ENCODE measurements around the gene TGFBI. TPM values are rescaled to one million over a fixed set of nuclear protein-coding genes. Genes with fewer than 3 reads are reported as not detected.

TGFBI gene
- total and polyA plus RNA-seq, 5 donors from 2014 or later, result 1.5 to 3.7 (median 2.3) TPM

GRCh38 chr5:135996611-135997010 is 32.2 kb upstream of the TGFBI start:
- no peaks in the 10 kb centered on the region for H3K36me3 Mint-ChIP-seq
- H3K9me3 ChIP-seq (ENCODE audit: control insufficient read depth in 2 of 2, low read length in 2 of 2), result no peaks in the 10 kb centered on the region
- no peaks in the 10 kb centered on the region for H3K36me3 ChIP-seq (ENCODE audit: control insufficient read depth, insufficient read depth, low read length)
- ATAC-seq (ENCODE audit: low read depth in 2 of 2) (no peak), DNase-seq (no peak)
- H3K4me1 ChIP-seq (ENCODE audit: control insufficient read depth, insufficient read depth, low read length, poor library complexity, severe bottlenecking), result no peaks in the 10 kb centered on the region
- no peak overlapping the region for H3K27ac Mint-ChIP-seq
- no peak overlapping the region for H3K4me3 Mint-ChIP-seq
- no peak overlapping the region for H3K4me3 ChIP-seq (ENCODE audit: low read depth, low read length)
- no peaks in the 10 kb centered on the region for H3K4me1 Mint-ChIP-seq
- peaks cover 33% of the 10 kb centered on the region for H3K27me3 Mint-ChIP-seq
- no peak overlapping the region for H3K27ac ChIP-seq (ENCODE audit: insufficient read depth, low read length, poor library complexity, severe bottlenecking)
- peaks cover 2% of the 10 kb centered on the region for H3K27me3 ChIP-seq (ENCODE audit: control insufficient read depth, insufficient read depth, low read length)
- peaks cover 0 to 5% (median 0%) of the 10 kb centered on the region in 7 donors for H3K9me3 Mint-ChIP-seq

DNA sequence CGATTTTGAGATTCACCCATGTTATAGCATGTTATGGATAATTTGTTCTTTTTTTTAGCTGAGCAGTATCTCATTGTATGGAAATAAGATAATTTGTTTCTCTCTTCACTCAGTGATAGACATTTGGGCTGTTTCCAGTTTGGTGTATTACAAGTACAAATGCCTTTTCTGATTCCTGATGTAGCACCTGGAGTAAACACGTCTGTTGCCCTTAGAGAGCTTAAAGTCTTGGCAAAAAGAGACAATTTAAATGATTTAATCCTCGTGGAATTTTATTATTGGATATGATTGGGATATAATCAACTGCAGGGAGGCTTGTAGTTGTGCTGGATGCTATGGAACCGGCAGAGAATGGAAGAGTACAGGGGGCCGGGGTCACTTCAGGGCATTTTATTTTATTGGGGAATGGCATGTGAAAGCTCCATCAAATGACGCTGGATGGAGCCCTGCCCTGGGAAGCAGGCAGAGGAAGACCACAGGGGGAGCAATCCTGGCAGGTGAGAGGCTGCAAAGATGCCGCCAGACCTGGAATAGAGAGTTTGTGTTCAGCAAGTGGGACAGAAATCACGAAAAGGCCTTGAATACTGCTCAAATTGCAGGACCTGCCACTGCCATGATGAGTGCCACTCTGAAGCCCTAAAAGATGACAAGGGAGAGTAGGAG is 31.0 kb upstream of the TGFBI start:
- no peak overlapping the region for H3K4me3 Mint-ChIP-seq
- Histone ChIP-seq H3K27ac (ENCODE audit: insufficient read depth, low read length, poor library complexity, severe bottlenecking) (no peak overlapping the region), H3K4me3 (ENCODE audit: low read depth, low read length) (no peak overlapping the region), H3K9me3 (ENCODE audit: control insufficient read depth in 2 of 2, low read length in 2 of 2) (no peaks in the 10 kb centered on the region), H3K4me1 (ENCODE audit: control insufficient read depth, insufficient read depth, low read length, poor library complexity, severe bottlenecking) (no peaks in the 10 kb centered on the region), H3K27me3 (ENCODE audit: control insufficient read depth, insufficient read depth, low read length) (peaks cover 2% of the 10 kb centered on the region), H3K36me3 (ENCODE audit: control insufficient read depth, insufficient read depth, low read length) (no peaks in the 10 kb centered on the region)
- DNase-seq (no peak), ATAC-seq (ENCODE audit: low read depth in 2 of 2) (no peak)
- H3K36me3 Mint-ChIP-seq, result no peaks in the 10 kb centered on the region
- H3K9me3 Mint-ChIP-seq, result peaks cover 0 to 5% (median 0%) of the 10 kb centered on the region in 7 donors
- H3K27me3 Mint-ChIP-seq, result peaks cover 40% of the 10 kb centered on the region
- H3K4me1 Mint-ChIP-seq, result no peaks in the 10 kb centered on the region
- no peak overlapping the region for H3K27ac Mint-ChIP-seq

DNA sequence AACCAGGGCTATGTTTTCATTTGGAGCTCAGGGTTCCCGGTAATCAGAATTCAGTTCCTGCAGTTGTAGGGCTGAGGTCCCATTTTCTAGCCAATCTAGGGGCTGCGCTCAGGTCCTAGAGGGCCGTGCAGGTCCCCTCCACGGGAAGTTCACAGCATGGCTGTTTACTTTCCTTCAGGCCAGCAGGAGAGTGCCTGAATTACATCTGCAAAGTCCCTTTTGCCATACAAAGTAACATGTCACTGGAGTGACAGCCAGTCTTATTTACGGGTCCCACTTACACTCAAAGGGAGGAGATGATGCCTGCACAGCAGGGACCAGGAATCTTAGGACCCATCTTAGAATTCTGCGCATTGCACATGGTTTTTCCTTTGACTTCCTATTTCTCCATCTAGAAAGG is 29.9 kb upstream of the TGFBI start:
- peaks cover 36% of the 10 kb centered on the region for H3K27me3 Mint-ChIP-seq
- Histone ChIP-seq H3K27ac (ENCODE audit: insufficient read depth, low read length, poor library complexity, severe bottlenecking) (no peak overlapping the region), H3K4me3 (ENCODE audit: low read depth, low read length) (no peak overlapping the region), H3K27me3 (ENCODE audit: control insufficient read depth, insufficient read depth, low read length) (peaks cover 2% of the 10 kb centered on the region), H3K4me1 (ENCODE audit: control insufficient read depth, insufficient read depth, low read length, poor library complexity, severe bottlenecking) (no peaks in the 10 kb centered on the region), H3K36me3 (ENCODE audit: control insufficient read depth, insufficient read depth, low read length) (no peaks in the 10 kb centered on the region), H3K9me3 (ENCODE audit: control insufficient read depth in 2 of 2, low read length in 2 of 2) (no peaks in the 10 kb centered on the region)
- H3K4me3 Mint-ChIP-seq, result no peak overlapping the region
- DNase-seq (no peak), ATAC-seq (ENCODE audit: low read depth in 2 of 2) (no peak)
- no peak overlapping the region for H3K27ac Mint-ChIP-seq
- peaks cover 0 to 5% (median 0%) of the 10 kb centered on the region in 7 donors for H3K9me3 Mint-ChIP-seq
- no peaks in the 10 kb centered on the region for H3K4me1 Mint-ChIP-seq
- H3K36me3 Mint-ChIP-seq, result no peaks in the 10 kb centered on the region

DNA sequence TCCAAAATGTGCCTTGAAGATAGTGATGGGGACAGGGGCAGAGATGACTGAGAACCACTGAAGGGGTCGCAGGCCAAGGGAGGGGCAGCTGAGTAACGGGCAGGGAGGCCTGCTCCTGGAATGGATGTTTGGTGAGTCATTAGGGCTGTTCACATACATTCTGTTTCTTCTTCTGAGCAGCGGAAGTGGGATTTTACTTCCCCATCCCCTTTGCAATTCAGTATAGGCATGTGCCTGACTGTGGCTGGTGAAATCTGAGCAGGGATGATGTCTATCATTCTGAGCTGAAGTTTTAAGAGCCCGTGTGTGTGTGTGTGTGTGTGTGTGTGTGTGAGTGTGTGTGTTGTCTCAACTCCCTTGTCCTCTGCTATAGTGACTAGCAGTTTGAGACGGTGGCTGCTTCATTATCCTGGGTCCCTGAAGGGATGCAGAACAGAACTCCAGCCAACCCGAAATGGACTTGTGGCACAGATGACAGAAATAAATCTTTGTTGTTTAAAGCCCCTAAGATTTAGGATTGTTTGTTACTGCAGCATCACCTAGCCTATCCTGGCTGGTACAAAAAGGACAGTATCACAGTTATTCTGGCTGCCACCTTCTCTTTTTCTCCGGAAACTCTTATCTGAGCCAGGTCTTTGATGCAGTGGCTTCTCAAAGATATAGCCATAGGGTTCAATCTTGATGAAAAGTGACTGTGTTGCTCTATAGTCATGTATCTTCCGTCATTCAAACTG is 29.2 kb upstream of the TGFBI start:
- no peak overlapping the region for H3K4me3 ChIP-seq (ENCODE audit: low read depth, low read length)
- no peak overlapping the region for H3K4me3 Mint-ChIP-seq
- no peak for DNase-seq

GRCh38 chr5:136000147-136000546 is 28.6 kb upstream of the TGFBI start:
- H3K9me3 ChIP-seq (ENCODE audit: control insufficient read depth in 2 of 2, low read length in 2 of 2), result no peaks in the 10 kb centered on the region
- H3K27me3 ChIP-seq (ENCODE audit: control insufficient read depth, insufficient read depth, low read length), result no peaks in the 10 kb centered on the region
- H3K4me1 ChIP-seq (ENCODE audit: control insufficient read depth, insufficient read depth, low read length, poor library complexity, severe bottlenecking), result no peaks in the 10 kb centered on the region
- no peak overlapping the region for H3K4me3 Mint-ChIP-seq
- no peaks in the 10 kb centered on the region for H3K4me1 Mint-ChIP-seq
- DNase-seq (no peak), ATAC-seq (ENCODE audit: low read depth in 2 of 2) (no peak)
- H3K27ac ChIP-seq (ENCODE audit: insufficient read depth, low read length, poor library complexity, severe bottlenecking), result no peak overlapping the region
- H3K27ac Mint-ChIP-seq, result no peak overlapping the region
- H3K9me3 Mint-ChIP-seq, result peaks cover 0 to 3% (median 0%) of the 10 kb centered on the region in 7 donors
- H3K36me3 ChIP-seq (ENCODE audit: control insufficient read depth, insufficient read depth, low read length), result no peaks in the 10 kb centered on the region
- H3K27me3 Mint-ChIP-seq, result peaks cover 32% of the 10 kb centered on the region
- no peak overlapping the region for H3K4me3 ChIP-seq (ENCODE audit: low read depth, low read length)
- no peaks in the 10 kb centered on the region for H3K36me3 Mint-ChIP-seq

More for the DNA sequence above, 29.2 kb upstream of the TGFBI start:
- no peak overlapping the region for H3K27ac ChIP-seq (ENCODE audit: insufficient read depth, low read length, poor library complexity, severe bottlenecking)
- Mint-ChIP-seq H3K9me3 (peaks cover 0 to 5% (median 0%) of the 10 kb centered on the region in 7 donors), H3K27me3 (peaks cover 32% of the 10 kb centered on the region), H3K4me1 (no peaks in the 10 kb centered on the region), H3K36me3 (no peaks in the 10 kb centered on the region), H3K27ac (no peak overlapping the region)
- H3K27me3 ChIP-seq (ENCODE audit: control insufficient read depth, insufficient read depth, low read length), result peaks cover 2% of the 10 kb centered on the region
- no peaks in the 10 kb centered on the region for H3K36me3 ChIP-seq (ENCODE audit: control insufficient read depth, insufficient read depth, low read length)
- no peaks in the 10 kb centered on the region for H3K4me1 ChIP-seq (ENCODE audit: control insufficient read depth, insufficient read depth, low read length, poor library complexity, severe bottlenecking)
- peak in 1 of 2 donors; percentile 24 for ATAC-seq (ENCODE audit: low read depth in 2 of 2)
- H3K9me3 ChIP-seq (ENCODE audit: control insufficient read depth in 2 of 2, low read length in 2 of 2), result no peaks in the 10 kb centered on the region

GRCh38 chr5:136000932-136001331 is 27.9 kb upstream of the TGFBI start:
- Mint-ChIP-seq H3K4me1 (no peaks in the 10 kb centered on the region), H3K27me3 (peaks cover 29% of the 10 kb centered on the region), H3K4me3 (no peak overlapping the region), H3K36me3 (no peaks in the 10 kb centered on the region), H3K9me3 (peaks cover 0 to 3% (median 0%) of the 10 kb centered on the region in 7 donors), H3K27ac (no peak overlapping the region)
- Histone ChIP-seq H3K27ac (ENCODE audit: insufficient read depth, low read length, poor library complexity, severe bottlenecking) (no peak overlapping the region), H3K27me3 (ENCODE audit: control insufficient read depth, insufficient read depth, low read length) (no peaks in the 10 kb centered on the region), H3K9me3 (ENCODE audit: control insufficient read depth in 2 of 2, low read length in 2 of 2) (no peaks in the 10 kb centered on the region), H3K4me3 (ENCODE audit: low read depth, low read length) (no peak overlapping the region), H3K4me1 (ENCODE audit: control insufficient read depth, insufficient read depth, low read length, poor library complexity, severe bottlenecking) (no peaks in the 10 kb centered on the region), H3K36me3 (ENCODE audit: control insufficient read depth, insufficient read depth, low read length) (no peaks in the 10 kb centered on the region)
- DNase-seq, result no peak
- no peak for ATAC-seq (ENCODE audit: low read depth in 2 of 2)

GRCh38 chr5:136001466-136001981 is 27.3 kb upstream of the TGFBI start:
- Mint-ChIP-seq H3K4me1 (no peaks in the 10 kb centered on the region), H3K36me3 (no peaks in the 10 kb centered on the region), H3K27ac (no peak overlapping the region), H3K9me3 (peaks cover 0 to 3% (median 0%) of the 10 kb centered on the region in 7 donors), H3K27me3 (peaks cover 26% of the 10 kb centered on the region), H3K4me3 (no peak overlapping the region)
- Histone ChIP-seq H3K27me3 (ENCODE audit: control insufficient read depth, insufficient read depth, low read length) (no peaks in the 10 kb centered on the region), H3K4me1 (ENCODE audit: control insufficient read depth, insufficient read depth, low read length, poor library complexity, severe bottlenecking) (no peaks in the 10 kb centered on the region), H3K9me3 (ENCODE audit: control insufficient read depth in 2 of 2, low read length in 2 of 2) (no peaks in the 10 kb centered on the region), H3K4me3 (ENCODE audit: low read depth, low read length) (no peak overlapping the region), H3K36me3 (ENCODE audit: control insufficient read depth, insufficient read depth, low read length) (no peaks in the 10 kb centered on the region), H3K27ac (ENCODE audit: insufficient read depth, low read length, poor library complexity, severe bottlenecking) (no peak overlapping the region)
- ATAC-seq (ENCODE audit: low read depth in 2 of 2) (no peak), DNase-seq (no peak)

Measured in CD4-positive, CD25-positive, alpha-beta regulatory T cell (primary cell).